SK-N-SH treated with all-trans-retinoic acid at 6 μM for 48 hours (cell line): Measurements from ENCODE around the gene HTT-AS.

Experiments used
- ARNTL ChIP-seq: fragments of 450-650 bp; formaldehyde crosslinking; IDR thresholded peaks from 2 replicates; pipeline ENCODE4 v1.5.0; 2020; ENCODE audit warnings: low read depth, mild to moderate bottlenecking, moderate library complexity, borderline replicate concordance
- PPARA ChIP-seq: fragments of 250-450 bp; sonication (Bioruptor Pico); IDR thresholded peaks from 2 replicates; pipeline ENCODE4 v1.5.0; 2020; ENCODE audit warnings: mild to moderate bottlenecking, borderline replicate concordance

- TF ChIP-seq ARNTL (no peak), PPARA (CRISPR knock-in tag) (no peak)
Measured at GRCh38 chr4:3059943-3060342, 14.4 kb downstream of the HTT-AS start.
